Karpas-422 (cell line): ENCODE data around the gene L3MBTL1. TPM values are rescaled to one million over a fixed set of nuclear protein-coding genes. Genes with fewer than 3 reads are reported as not detected.

Experiments used
- DNase-seq: peaks from one replicate; pipeline ENCODE4 v3.0.0-alpha.2; 2015
- H2AFZ ChIP-seq: fragments of 200-600 bp; sonication (generic); 2 replicates; pipeline ENCODE4 v1.6.1; 2014; ENCODE audit warnings: antibody characterized with exemption, low read length, mixed read lengths
- H3K27ac ChIP-seq: fragments of 200-600 bp; sonication (generic); 2 replicates; pipeline ENCODE4 v1.5.1; 2014; ENCODE audit warnings: mild to moderate bottlenecking, low read length, moderate library complexity
- H3K27me3 ChIP-seq: fragments of 200-600 bp; sonication (generic); 2 replicates; pipeline ENCODE4 v1.6.1; 2014; ENCODE audit warnings: low read length, mixed read lengths
- H3K36me3 ChIP-seq: fragments of 200-600 bp; sonication (generic); 2 replicates; pipeline ENCODE4 v1.6.1; 2014; ENCODE audit warnings: low read length, mixed read lengths; ENCODE audit not compliant: insufficient read depth
- H3K4me1 ChIP-seq: fragments of 200-600 bp; sonication (generic); 2 replicates; pipeline ENCODE4 v1.6.1; 2014; ENCODE audit warnings: mild to moderate bottlenecking, low read length, mixed read lengths
- H3K4me2 ChIP-seq: fragments of 200-600 bp; sonication (generic); 2 replicates; pipeline ENCODE4 v1.6.1; 2014; ENCODE audit warnings: low read length, low read depth, mild to moderate bottlenecking; ENCODE audit not compliant: poor library complexity, severe bottlenecking
- H3K4me3 ChIP-seq: fragments of 200-600 bp; sonication (generic); 2 replicates; pipeline ENCODE4 v1.5.1; 2014; ENCODE audit warnings: mild to moderate bottlenecking, antibody characterized with exemption, low read length, mixed read lengths
- H3K79me2 ChIP-seq: fragments of 200-600 bp; sonication (generic); 2 replicates; pipeline ENCODE4 v1.6.1; 2014; ENCODE audit warnings: mild to moderate bottlenecking, low read length, mixed read lengths
- H3K9ac ChIP-seq: fragments of 200-600 bp; sonication (generic); 2 replicates; pipeline ENCODE4 v1.6.0; 2014; ENCODE audit warnings: low read length
- H3K9me2 ChIP-seq: fragments of 200-600 bp; sonication (generic), shearing (Covaris generic); replicated peaks from 2 replicates; pipeline ENCODE4 v1.6.0; 2014; ENCODE audit warnings: mild to moderate bottlenecking, low read length, moderate library complexity; ENCODE audit not compliant: insufficient read depth
- H3K9me3 ChIP-seq: fragments of 300-700, 200-600 bp; sonication (generic); 2 replicates; pipeline ENCODE4 v1.6.1; 2014; ENCODE audit warnings: low read length, mixed read lengths
- H4K20me1 ChIP-seq: fragments of 200-600 bp; sonication (generic); 2 replicates; pipeline ENCODE4 v1.6.1; 2014; ENCODE audit warnings: mild to moderate bottlenecking, antibody characterized with exemption, low read length, low read depth; ENCODE audit not compliant: insufficient read depth
- total RNA-seq: library from RNA; depleted of rRNA; stranded (reverse); fragments of >200 nt; shearing (Covaris generic); gene quantifications from 2 replicates; pipeline ENCODE4 v1.2.3, GENCODE V29; 2014; ENCODE audit warnings: low replicate concordance

Gene L3MBTL1
- total RNA-seq, 1 experiment from 2014 or later, result 15.5 TPM

GRCh38 chr20:43535370-43536004, 28.0 kb downstream of the L3MBTL1 start:
- no peak for DNase-seq
- Histone ChIP-seq H3K4me2 (no peak overlapping the region), H3K36me3 (no peaks in the 10 kb centered on the region), H3K9me2 (no peaks in the 10 kb centered on the region), H3K79me2 (no peaks in the 10 kb centered on the region), H3K9me3 (no peaks in the 10 kb centered on the region), H4K20me1 (no peaks in the 10 kb centered on the region), H2AFZ (no peak overlapping the region), H3K9ac (no peak overlapping the region), H3K27ac (no peak overlapping the region), H3K4me1 (no peaks in the 10 kb centered on the region), H3K4me3 (no peak overlapping the region), H3K27me3 (no peaks in the 10 kb centered on the region)

GRCh38 chr20:43536041-43536816, 28.7 kb downstream of the L3MBTL1 start:
- Histone ChIP-seq H4K20me1 (no peaks in the 10 kb centered on the region), H3K4me2 (no peak overlapping the region), H3K27ac (no peak overlapping the region), H3K79me2 (no peaks in the 10 kb centered on the region), H3K9me3 (no peaks in the 10 kb centered on the region), H2AFZ (no peak overlapping the region), H3K9ac (no peak overlapping the region), H3K36me3 (no peaks in the 10 kb centered on the region), H3K4me1 (no peaks in the 10 kb centered on the region), H3K9me2 (no peaks in the 10 kb centered on the region), H3K27me3 (no peaks in the 10 kb centered on the region), H3K4me3 (no peak overlapping the region)
- no peak for DNase-seq

GRCh38 chr20:43536817-43537440, 29.4 kb downstream of the L3MBTL1 start:
- Histone ChIP-seq H3K4me1 (no peaks in the 10 kb centered on the region), H3K4me2 (no peak overlapping the region), H3K27ac (no peak overlapping the region), H4K20me1 (no peaks in the 10 kb centered on the region), H3K27me3 (no peaks in the 10 kb centered on the region), H3K79me2 (no peaks in the 10 kb centered on the region), H3K9ac (no peak overlapping the region), H2AFZ (no peak overlapping the region), H3K36me3 (no peaks in the 10 kb centered on the region), H3K9me3 (no peaks in the 10 kb centered on the region), H3K4me3 (no peak overlapping the region), H3K9me2 (no peaks in the 10 kb centered on the region)
- DNase-seq, result no peak

GRCh38 chr20:43537921-43538877, 30.7 kb downstream of the L3MBTL1 start:
- Histone ChIP-seq H3K4me2 (no peak overlapping the region), H3K4me1 (no peaks in the 10 kb centered on the region), H3K9me3 (no peaks in the 10 kb centered on the region), H3K36me3 (no peaks in the 10 kb centered on the region), H3K27me3 (no peaks in the 10 kb centered on the region), H2AFZ (no peak overlapping the region), H3K9ac (no peak overlapping the region), H3K79me2 (no peaks in the 10 kb centered on the region), H3K4me3 (no peak overlapping the region), H4K20me1 (no peaks in the 10 kb centered on the region), H3K27ac (no peak overlapping the region), H3K9me2 (no peaks in the 10 kb centered on the region)
- peak; percentile 71 for DNase-seq

- Histone ChIP-seq H3K9me3 (no peaks in the 10 kb centered on the region), H3K27me3 (no peaks in the 10 kb centered on the region), H2AFZ (no peak overlapping the region), H3K9ac (no peak overlapping the region), H3K9me2 (no peaks in the 10 kb centered on the region), H3K4me3 (no peak overlapping the region), H3K79me2 (no peaks in the 10 kb centered on the region), H3K36me3 (no peaks in the 10 kb centered on the region), H4K20me1 (no peaks in the 10 kb centered on the region), H3K4me2 (no peak overlapping the region), H3K27ac (no peak overlapping the region), H3K4me1 (no peaks in the 10 kb centered on the region)
- no peak for DNase-seq
Measured at GRCh38 chr20:43538878-43539700, 31.6 kb downstream of the L3MBTL1 start.

GRCh38 chr20:43539975-43540672, 32.6 kb downstream of the L3MBTL1 start:
- Histone ChIP-seq H3K9me3 (no peaks in the 10 kb centered on the region), H3K4me3 (no peak overlapping the region), H3K79me2 (no peaks in the 10 kb centered on the region), H3K27ac (no peak overlapping the region), H3K9ac (no peak overlapping the region), H2AFZ (no peak overlapping the region), H3K36me3 (no peaks in the 10 kb centered on the region), H3K4me1 (no peaks in the 10 kb centered on the region), H3K27me3 (no peaks in the 10 kb centered on the region), H4K20me1 (no peaks in the 10 kb centered on the region), H3K9me2 (no peaks in the 10 kb centered on the region), H3K4me2 (no peak overlapping the region)
- no peak for DNase-seq

- H3K4me3 ChIP-seq, result no peak overlapping the region
Measured at GRCh38 chr20:43540673-43541060, 33.2 kb downstream of the L3MBTL1 start.

More at GRCh38 chr20:43540673-43541060, 33.2 kb downstream of the L3MBTL1 start:
- H3K9ac ChIP-seq, result no peak overlapping the region
- H3K9me2 ChIP-seq, result no peaks in the 10 kb centered on the region
- H3K9me3 ChIP-seq, result no peaks in the 10 kb centered on the region
- no peaks in the 10 kb centered on the region for H3K4me1 ChIP-seq
- no peaks in the 10 kb centered on the region for H3K79me2 ChIP-seq
- DNase-seq, result no peak
- H4K20me1 ChIP-seq, result no peaks in the 10 kb centered on the region
- H3K27ac ChIP-seq, result no peak overlapping the region
- no peaks in the 10 kb centered on the region for H3K36me3 ChIP-seq
- H3K27me3 ChIP-seq, result no peaks in the 10 kb centered on the region
- H3K4me2 ChIP-seq, result no peak overlapping the region
- no peak overlapping the region for H2AFZ ChIP-seq
